WTC11 (cell line): ENCODE data around the gene EMD. TPM values are rescaled to one million over a fixed set of nuclear protein-coding genes. Genes with fewer than 3 reads are reported as not detected.

Source experiments
- ATAC-seq: fragments of 200-7000 bp; cut with Tn5 transposase; 2 replicates; pipeline ENCODE4 v1.10.0; 2021; ENCODE audit warnings: mild to moderate bottlenecking, moderate library complexity
- CTCF ChIA-PET: fragments of 300-600 bp; sonication (Branson Sonifier 250); formaldehyde crosslinking; loops from one replicate; lab custom pipeline; 2021; ENCODE audit warnings: antibody characterized with exemption; lab: Charles Lee
- POLR2A ChIA-PET: fragments of 350-600 bp; sonication (Branson Sonifier 250); formaldehyde crosslinking; loops from one replicate; lab custom pipeline; 2021; ENCODE audit warnings: antibody characterized with exemption; lab: Charles Lee
- DNase-seq: peaks from one replicate; pipeline ENCODE4 v3.0.0; 2021; ENCODE audit warnings: low spot score
- H3K27ac Mint-ChIP-seq: 2 replicates; pipeline ENCODE4 v1.8.0; 2021; ENCODE audit warnings: mixed read lengths
- H3K27me3 Mint-ChIP-seq: 2 replicates; pipeline ENCODE4 v1.8.0; 2021; ENCODE audit warnings: low read depth, mild to moderate bottlenecking, moderate library complexity, mixed read lengths
- H3K36me3 Mint-ChIP-seq: 2 replicates; pipeline ENCODE4 v1.8.0; 2021; ENCODE audit warnings: mixed read lengths
- H3K4me1 Mint-ChIP-seq: 2 replicates; pipeline ENCODE4 v1.8.0; 2022; ENCODE audit warnings: mixed read lengths
- H3K4me3 Mint-ChIP-seq: 2 replicates; pipeline ENCODE4 v1.8.0; 2021; ENCODE audit warnings: mild to moderate bottlenecking, moderate library complexity, mixed read lengths
- H3K9me3 Mint-ChIP-seq: 2 replicates; pipeline ENCODE4 v1.8.0; 2021; ENCODE audit warnings: mixed read lengths
- AR ChIP-seq: fragments of 250-450 bp; sonication (Bioruptor Pico); IDR thresholded peaks from 2 replicates; pipeline ENCODE4 v1.9.0; 2021; ENCODE audit warnings: mild to moderate bottlenecking
- ARID4B ChIP-seq: sonication (generic); formaldehyde crosslinking; IDR thresholded peaks from 2 replicates; pipeline ENCODE4 v1.8.0; 2023; ENCODE audit warnings: missing genetic modification reagents, mild to moderate bottlenecking, borderline replicate concordance
- ATF1 ChIP-seq: sonication (generic); formaldehyde crosslinking; IDR thresholded peaks from 2 replicates; pipeline ENCODE4 v1.8.1; 2023; ENCODE audit warnings: mild to moderate bottlenecking, moderate library complexity, missing genetic modification reagents
- ELF4 ChIP-seq: sonication (generic); formaldehyde crosslinking; IDR thresholded peaks from 2 replicates; pipeline ENCODE4 v1.8.1; 2022; ENCODE audit warnings: low read depth, mild to moderate bottlenecking, moderate library complexity, missing genetic modification reagents
- ERG ChIP-seq: fragments of 250-450 bp; sonication (Bioruptor Pico); IDR thresholded peaks from 2 replicates; pipeline ENCODE4 v1.8.0; 2021; ENCODE audit warnings: mild to moderate bottlenecking
- FOXK1 ChIP-seq: sonication (generic); formaldehyde crosslinking; IDR thresholded peaks from 2 replicates; pipeline ENCODE4 v1.8.0; 2022; ENCODE audit warnings: mild to moderate bottlenecking, moderate library complexity, missing genetic modification reagents
- FOXP4 ChIP-seq: sonication (generic); formaldehyde crosslinking; IDR thresholded peaks from 2 replicates; pipeline ENCODE4 v1.8.0; 2022; ENCODE audit warnings: mild to moderate bottlenecking, missing genetic modification reagents
- GABPB1 ChIP-seq: sonication (generic); formaldehyde crosslinking; IDR thresholded peaks from 2 replicates; pipeline ENCODE4 v1.8.1; 2023; ENCODE audit warnings: mild to moderate bottlenecking, missing genetic modification reagents
- GRHL2 ChIP-seq: fragments of 250-450 bp; sonication (Bioruptor Pico); IDR thresholded peaks from 2 replicates; pipeline ENCODE4 v1.8.0; 2022; ENCODE audit warnings: mild to moderate bottlenecking, moderate library complexity; ENCODE audit not compliant: insufficient replicate concordance, severe bottlenecking
- HMGA2 ChIP-seq: fragments of 250-450 bp; sonication (Bioruptor Pico); IDR thresholded peaks from 2 replicates; pipeline ENCODE4 v1.4.0; 2021; ENCODE audit warnings: mild to moderate bottlenecking, moderate library complexity
- IRF2 ChIP-seq: sonication (generic); formaldehyde crosslinking; IDR thresholded peaks from 2 replicates; pipeline ENCODE4 v1.8.0; 2022; ENCODE audit warnings: low read depth, missing genetic modification reagents, borderline replicate concordance
- MXD4 ChIP-seq: fragments of 250-450 bp; sonication (Bioruptor Pico); IDR thresholded peaks from 2 replicates; pipeline ENCODE4 v1.8.0; 2021; ENCODE audit warnings: mild to moderate bottlenecking, moderate library complexity, borderline replicate concordance
- NFYB ChIP-seq: sonication (generic); formaldehyde crosslinking; conservative IDR thresholded peaks from 2 replicates; pipeline ENCODE4 v1.8.0; 2022; ENCODE audit warnings: low read depth, missing genetic modification reagents
- NR1H2 ChIP-seq: sonication (generic); formaldehyde crosslinking; IDR thresholded peaks from 2 replicates; pipeline ENCODE4 v1.9.0; 2021; ENCODE audit warnings: mild to moderate bottlenecking, moderate library complexity, missing genetic modification reagents
- RELA ChIP-seq: sonication (generic); formaldehyde crosslinking; IDR thresholded peaks from 2 replicates; pipeline ENCODE4 v1.8.1; 2022; ENCODE audit warnings: missing genetic modification reagents, mild to moderate bottlenecking, borderline replicate concordance
- TEAD1 ChIP-seq: sonication (generic); formaldehyde crosslinking; IDR thresholded peaks from 2 replicates; pipeline ENCODE4 v1.8.0; 2022; ENCODE audit warnings: mild to moderate bottlenecking, missing genetic modification reagents
- ZMAT4 ChIP-seq: fragments of 250-450 bp; sonication (Bioruptor Pico); IDR thresholded peaks from 2 replicates; pipeline ENCODE4 v1.9.0; 2021; ENCODE audit warnings: mild to moderate bottlenecking
- ZNF263 ChIP-seq: sonication (generic); formaldehyde crosslinking; IDR thresholded peaks from 2 replicates; pipeline ENCODE4 v1.8.1; 2022; ENCODE audit warnings: low read depth, mild to moderate bottlenecking, moderate library complexity, missing genetic modification reagents
- ZNF317 ChIP-seq: sonication (generic); formaldehyde crosslinking; IDR thresholded peaks from 2 replicates; pipeline ENCODE4 v1.8.1; 2023; ENCODE audit warnings: low read depth, mild to moderate bottlenecking, moderate library complexity, missing genetic modification reagents, borderline replicate concordance
- ZSCAN18 ChIP-seq: fragments of 250-450 bp; sonication (Bioruptor Pico); IDR thresholded peaks from 2 replicates; pipeline ENCODE4 v2.1.2; 2022; ENCODE audit warnings: mild to moderate bottlenecking, moderate library complexity
- total RNA-seq: library from RNA; stranded (reverse); gene quantifications from 3 replicates; pipeline ENCODE4 v1.2.3, GENCODE V29; 2021

Gene EMD
- total RNA-seq, 1 experiment from 2014 or later: 78.3 TPM

GRCh38 chrX:154332561-154332960 lies 46.5 kb upstream of the EMD start:
- no peaks in the 10 kb centered on the region for H3K27me3 Mint-ChIP-seq
- TF ChIP-seq NR1H2 (CRISPR knock-in tag) (no peak), MXD4 (no peak), TEAD1 (CRISPR knock-in tag) (no peak), HMGA2 (CRISPR knock-in tag) (no peak), FOXP4 (CRISPR knock-in tag) (no peak), ZNF263 (CRISPR knock-in tag) (no peak), IRF2 (no peak), NFYB (no peak), ZMAT4 (no peak), GABPB1 (CRISPR knock-in tag) (no peak)
- DNase-seq (no peak), ATAC-seq (no peak)
- H3K9me3 Mint-ChIP-seq: no peaks in the 10 kb centered on the region
- CTCF ChIA-PET: no interaction called here
- H3K4me1 Mint-ChIP-seq: no peaks in the 10 kb centered on the region
- POLR2A ChIA-PET: no interaction called here
- no peak overlapping the region for H3K27ac Mint-ChIP-seq
- H3K36me3 Mint-ChIP-seq: no peaks in the 10 kb centered on the region
- H3K4me3 Mint-ChIP-seq: no peak overlapping the region

GRCh38 chrX:154333116-154333515 lies 46.0 kb upstream of the EMD start:
- Mint-ChIP-seq H3K9me3 (no peaks in the 10 kb centered on the region), H3K27me3 (no peaks in the 10 kb centered on the region), H3K36me3 (no peaks in the 10 kb centered on the region), H3K4me1 (no peaks in the 10 kb centered on the region), H3K4me3 (no peak overlapping the region), H3K27ac (no peak overlapping the region)
- POLR2A ChIA-PET: no interaction called here
- ATAC-seq (no peak), DNase-seq (no peak)
- TF ChIP-seq ARID4B (CRISPR knock-in tag) (no peak), ERG (CRISPR knock-in tag) (no peak), GRHL2 (CRISPR knock-in tag) (no peak), RELA (no peak), ELF4 (CRISPR knock-in tag) (no peak)
- CTCF ChIA-PET: no interaction called here

GRCh38 chrX:154333837-154334271 lies 45.2 kb upstream of the EMD start:
- H3K27ac Mint-ChIP-seq: no peak overlapping the region
- H3K4me3 Mint-ChIP-seq: no peak overlapping the region
- POLR2A ChIA-PET: no interaction called here
- no peaks in the 10 kb centered on the region for H3K4me1 Mint-ChIP-seq
- H3K36me3 Mint-ChIP-seq: no peaks in the 10 kb centered on the region
- H3K9me3 Mint-ChIP-seq: no peaks in the 10 kb centered on the region
- CTCF ChIA-PET: no interaction called here
- no peaks in the 10 kb centered on the region for H3K27me3 Mint-ChIP-seq
- ATAC-seq (no peak), DNase-seq (no peak)
- TF ChIP-seq ATF1 (CRISPR knock-in tag): no peak
- no peak for TF ChIP-seq AR
- TF ChIP-seq MXD4: no peak
- no peak for TF ChIP-seq ERG (CRISPR knock-in tag)
- TF ChIP-seq ZNF317 (CRISPR knock-in tag): no peak
- TF ChIP-seq FOXK1 (CRISPR knock-in tag): no peak
- no peak for TF ChIP-seq ZSCAN18 (CRISPR knock-in tag)
